Activated naive CD4-positive, alpha-beta T cell treated with anti-CD3 and anti-CD28 coated beads, Interleukin-2, amount 10 ng/mL, durations not matched to agents 7 days and 5 days (primary cell): ENCODE data around the gene MAP2K1.
"Not testable (repeated sequence)": the region's sequence is repeated elsewhere in the genome, so short reads cannot be mapped to it uniquely, and the experiment has no call there.

Experiments
- CTCF ChIA-PET: fragments of 350-600 bp; sonication (Branson Sonifier 250); formaldehyde crosslinking; loops from one replicate; lab custom pipeline; 2021; ENCODE audit warnings: antibody characterized with exemption; lab: Charles Lee
- DNase-seq: peaks from one replicate; pipeline ENCODE4 v3.0.0-alpha.2; 2020
- H3K27ac Mint-ChIP-seq: one replicate; pipeline ENCODE4 v1.8.0; 2021; ENCODE audit warnings: mild to moderate bottlenecking, moderate library complexity, mixed read lengths
- H3K27me3 Mint-ChIP-seq: one replicate; pipeline ENCODE4 v1.8.0; 2021; ENCODE audit warnings: mild to moderate bottlenecking, mixed read lengths
- H3K36me3 Mint-ChIP-seq: one replicate; pipeline ENCODE4 v1.8.0; 2021; ENCODE audit warnings: mixed read lengths
- H3K4me1 Mint-ChIP-seq: one replicate; pipeline ENCODE4 v1.8.0; 2021; ENCODE audit warnings: mixed read lengths
- H3K4me3 Mint-ChIP-seq: one replicate; pipeline ENCODE4 v1.8.0; 2021; ENCODE audit warnings: mild to moderate bottlenecking, moderate library complexity, mixed read lengths
- H3K9me3 Mint-ChIP-seq: one replicate; pipeline ENCODE4 v1.8.0; 2021; ENCODE audit warnings: mixed read lengths

MAP2K1 gene

GRCh38 chr15:66386204-66387123 lies at the start of gene MAP2K1:
Gene MAP2K1 (plus strand): TSS chr15:66386912. CDS start chr15:66387348, 436 bp downstream.
- Mint-ChIP-seq H3K4me3 (peak within 1 kb of the TSS; percentile 99), H3K4me1 (peaks cover 49% of the 10 kb centered on the region), H3K27me3 (no peaks in the 10 kb centered on the region), H3K27ac (peak within 1 kb of the TSS; percentile 99), H3K9me3 (no peaks in the 10 kb centered on the region), H3K36me3 (peaks cover 22% of the 10 kb centered on the region)
- CTCF ChIA-PET, result interaction anchor here (0.7 to 4.1 kb wide), 6 partner anchors 16 to 162 kb away, joined by 3 to 60 read pairs (median 4); partner anchors contain the start of genes SNAPC5 and ZWILCH
- DNase-seq, result peak; percentile 99

GRCh38 chr15:66348530-66348929 lies 38.2 kb upstream of the MAP2K1 start:
- not testable (repeated sequence) for H3K4me3 Mint-ChIP-seq, H3K27ac Mint-ChIP-seq, H3K4me1 Mint-ChIP-seq, DNase-seq, H3K27me3 Mint-ChIP-seq, H3K9me3 Mint-ChIP-seq
- peaks cover 31% of the 10 kb centered on the region for H3K36me3 Mint-ChIP-seq
- CTCF ChIA-PET, result interaction anchor here (0.7 kb wide), 1 partner anchor 92 kb away, joined by 4 read pairs; no protein-coding TSS in a partner anchor

GRCh38 chr15:66356077-66356358 lies 30.7 kb upstream of the MAP2K1 start:
- no peak for DNase-seq
- Mint-ChIP-seq H3K36me3 (peaks cover 13% of the 10 kb centered on the region), H3K4me3 (peak overlapping the region; percentile 99), H3K27me3 (no peaks in the 10 kb centered on the region), H3K27ac (peak overlapping the region; percentile 97), H3K4me1 (peaks cover 39% of the 10 kb centered on the region), H3K9me3 (no peaks in the 10 kb centered on the region)
- CTCF ChIA-PET, result interaction anchor here (0.7 to 4.1 kb wide), 2 partner anchors 32 to 142 kb away, joined by 3 to 31 read pairs; partner anchors contain the start of gene SNAPC5

DNA sequence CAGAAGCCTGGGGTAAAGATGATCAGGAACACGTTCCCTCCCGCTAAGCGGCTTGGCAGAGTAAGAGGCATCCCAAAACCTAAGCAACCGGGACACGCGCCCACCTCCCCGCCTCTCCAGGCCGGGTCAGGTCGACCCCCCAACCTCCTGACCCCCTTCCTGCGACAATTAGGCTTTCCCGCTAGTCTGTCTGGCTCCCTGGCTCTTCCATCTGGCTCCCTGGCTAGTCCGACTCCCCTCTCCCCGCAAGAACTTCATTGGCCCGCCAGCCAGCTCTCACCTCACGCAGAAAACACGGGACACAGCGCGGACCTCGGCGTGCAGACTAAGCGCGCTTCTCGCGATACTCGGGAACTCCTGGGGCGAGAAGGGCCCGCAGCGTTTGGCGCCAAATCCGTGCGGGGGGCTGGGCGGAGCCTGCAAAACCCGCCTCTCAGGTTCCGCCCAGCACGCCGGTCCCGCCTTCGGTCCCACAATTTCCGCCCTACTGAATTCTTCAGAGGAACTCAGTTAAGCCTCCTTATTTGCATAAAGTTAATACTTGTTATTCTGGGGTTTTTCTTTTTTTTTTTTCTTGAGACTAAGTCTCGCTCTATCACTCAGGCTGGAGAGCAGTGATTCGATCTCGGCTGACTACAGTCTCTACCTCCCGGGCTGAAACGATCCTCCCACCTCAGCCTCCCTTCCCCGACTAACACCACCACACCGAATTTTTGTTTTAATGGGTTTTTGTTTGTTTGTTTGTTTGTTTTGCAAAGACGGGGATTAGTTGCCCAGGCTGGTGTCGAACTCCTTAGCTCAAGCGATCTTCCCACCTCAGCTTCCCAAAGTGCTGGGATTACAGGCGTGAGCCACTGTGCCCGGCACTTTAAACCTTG lies 30.1 kb upstream of the MAP2K1 start, which contains the start of gene TIPIN:
TIPIN (minus strand) TSS at position 327 of the 878 bp plus-strand sequence. CDS start 3,738 bp downstream, outside the sequence.
- Mint-ChIP-seq H3K4me3 (peak within 1 kb of the TSS; percentile 99), H3K27me3 (no peaks in the 10 kb centered on the region), H3K9me3 (no peaks in the 10 kb centered on the region), H3K4me1 (peaks cover 39% of the 10 kb centered on the region), H3K27ac (peak within 1 kb of the TSS; percentile 97), H3K36me3 (peaks cover 13% of the 10 kb centered on the region)
- peak; percentile 99 for DNase-seq
- CTCF ChIA-PET, result interaction anchor here (0.7 to 4.1 kb wide), 2 partner anchors 32 to 142 kb away, joined by 3 to 31 read pairs; partner anchors contain the start of gene SNAPC5

DNA sequence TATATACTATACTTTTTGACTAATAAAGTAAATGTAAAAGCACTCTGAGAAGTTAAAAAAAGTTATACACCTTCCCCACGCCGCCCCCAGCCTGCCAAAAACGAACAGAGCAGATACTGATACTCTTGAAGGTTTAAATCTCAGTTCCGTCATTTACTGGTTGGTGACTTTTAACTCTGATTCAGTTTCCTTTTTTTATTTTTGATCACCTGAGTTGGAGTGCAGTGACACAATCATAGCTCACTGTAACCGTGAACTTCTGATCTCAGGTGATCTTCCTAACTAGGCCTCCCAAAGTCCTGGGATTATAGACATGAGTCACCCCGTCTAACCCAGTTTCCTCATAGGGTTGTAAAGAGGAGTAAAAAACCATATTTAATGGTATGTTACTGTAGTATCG lies 27.0 kb upstream of the MAP2K1 start:
- DNase-seq, result no peak
- H3K4me1 Mint-ChIP-seq, result peaks cover 24% of the 10 kb centered on the region
- H3K36me3 Mint-ChIP-seq, result peaks cover 1% of the 10 kb centered on the region
- H3K4me3 Mint-ChIP-seq, result no peak overlapping the region
- H3K27me3 Mint-ChIP-seq, result no peaks in the 10 kb centered on the region
- no peak overlapping the region for H3K27ac Mint-ChIP-seq
- CTCF ChIA-PET, result no interaction called here
- no peaks in the 10 kb centered on the region for H3K9me3 Mint-ChIP-seq

- H3K4me1 Mint-ChIP-seq, H3K27ac Mint-ChIP-seq, H3K4me3 Mint-ChIP-seq, H3K27me3 Mint-ChIP-seq, CTCF ChIA-PET, H3K36me3 Mint-ChIP-seq, H3K9me3 Mint-ChIP-seq, DNase-seq: not testable (repeated sequence)
Measured at GRCh38 chr15:66361745-66362460, 24.8 kb upstream of the MAP2K1 start.

DNA sequence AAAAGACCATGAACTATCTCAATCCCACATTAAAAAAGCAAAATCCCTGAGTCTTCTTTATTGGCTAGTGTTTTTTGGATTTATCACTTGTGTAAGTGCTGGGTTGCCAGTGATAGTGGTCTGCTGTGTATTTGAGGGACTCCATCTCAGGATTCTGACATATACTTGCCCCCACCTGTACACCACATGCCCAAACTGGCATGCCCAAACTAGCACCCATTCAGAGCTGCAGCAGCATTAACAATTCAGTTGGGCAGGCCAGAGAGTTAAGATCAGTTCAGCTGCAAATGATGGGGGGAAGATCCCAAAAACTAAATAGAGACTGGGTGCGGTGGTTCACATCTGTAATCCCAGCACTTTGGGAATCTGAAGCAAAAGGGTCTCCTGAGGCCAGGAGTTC lies 23.9 kb upstream of the MAP2K1 start:
- CTCF ChIA-PET, result no interaction called here
- H3K4me1 Mint-ChIP-seq, result peaks cover 2% of the 10 kb centered on the region
- H3K27ac Mint-ChIP-seq, result no peak overlapping the region
- no peaks in the 10 kb centered on the region for H3K9me3 Mint-ChIP-seq
- DNase-seq, result no peak
- no peaks in the 10 kb centered on the region for H3K36me3 Mint-ChIP-seq
- no peak overlapping the region for H3K4me3 Mint-ChIP-seq
- no peaks in the 10 kb centered on the region for H3K27me3 Mint-ChIP-seq

GRCh38 chr15:66364944-66365528 lies 21.7 kb upstream of the MAP2K1 start:
- Mint-ChIP-seq H3K4me1 (peaks cover 11% of the 10 kb centered on the region), H3K36me3 (no peaks in the 10 kb centered on the region), H3K9me3 (no peaks in the 10 kb centered on the region), H3K27me3 (no peaks in the 10 kb centered on the region), H3K27ac (no peak overlapping the region), H3K4me3 (no peak overlapping the region)
- no peak for DNase-seq
- CTCF ChIA-PET, result no interaction called here

DNA sequence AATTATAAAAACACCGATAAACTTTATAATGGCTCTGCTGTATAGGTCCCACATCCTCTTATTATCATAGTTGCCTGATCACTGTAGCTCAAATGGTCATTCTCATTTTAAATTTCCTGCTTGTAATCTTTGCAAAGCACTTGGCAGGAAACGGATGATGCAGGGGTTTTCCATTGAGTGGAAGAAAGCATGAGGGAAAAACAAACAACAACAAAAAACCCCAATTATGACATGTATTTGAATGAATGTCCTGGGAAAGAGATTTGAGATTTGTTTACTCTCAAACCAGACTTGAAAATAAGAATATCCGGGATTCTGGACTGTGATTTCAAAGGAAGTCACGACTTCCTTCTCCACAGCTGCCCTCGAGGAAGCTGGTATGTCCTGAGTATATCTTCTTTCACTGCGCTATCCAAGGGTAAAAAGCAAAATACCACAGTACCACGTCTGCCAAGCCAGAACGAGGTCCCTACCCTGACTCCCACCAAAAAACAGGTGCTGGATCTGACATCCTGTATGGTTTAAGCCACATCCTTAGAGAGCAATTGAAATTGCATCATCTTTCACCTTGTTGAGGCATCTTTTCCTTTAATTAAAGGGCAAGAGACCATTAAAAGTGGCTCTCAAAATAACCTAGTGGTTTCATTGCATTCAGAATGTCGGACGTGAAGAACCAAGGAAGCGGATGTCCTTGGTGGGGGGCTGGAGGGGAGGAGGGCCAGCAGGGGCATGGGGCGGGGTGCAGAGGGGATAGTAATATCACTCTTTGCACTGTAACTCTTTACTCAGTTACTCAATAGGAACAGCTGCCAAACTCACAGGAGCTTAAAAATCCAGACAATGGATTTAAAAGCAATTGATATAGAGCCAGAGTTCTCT lies 16.7 kb upstream of the MAP2K1 start:
- CTCF ChIA-PET, result interaction anchor here (0.7 to 2.0 kb wide), 6 partner anchors 8 to 128 kb away, joined by 3 to 10 read pairs (median 4); partner anchors contain the start of genes MAP2K1 and SNAPC5
- DNase-seq, result peak; percentile 53
- Mint-ChIP-seq H3K4me3 (peak overlapping the region; percentile 48), H3K9me3 (peaks cover 5% of the 10 kb centered on the region), H3K27me3 (no peaks in the 10 kb centered on the region), H3K4me1 (peaks cover 27% of the 10 kb centered on the region), H3K36me3 (peaks cover 5% of the 10 kb centered on the region), H3K27ac (peak overlapping the region; percentile 91)

DNA sequence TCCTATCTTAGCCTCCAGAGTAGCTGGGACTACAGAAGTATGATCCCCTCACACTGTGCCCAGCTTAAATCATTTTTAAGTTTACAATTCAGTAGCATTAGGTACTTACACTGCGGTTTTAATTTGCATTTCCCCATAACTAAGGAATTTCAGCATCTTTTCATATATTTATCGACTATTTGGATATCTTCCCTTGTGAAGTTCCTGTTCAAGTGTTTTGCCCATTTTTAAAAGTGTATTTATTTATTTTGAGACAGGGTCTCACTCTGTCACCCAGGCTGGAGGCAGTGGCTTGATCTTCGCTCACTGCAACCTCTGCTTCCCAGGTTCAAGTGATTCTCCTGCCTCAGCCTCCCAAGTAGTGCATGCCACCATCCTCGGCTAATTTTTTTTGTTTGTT lies 12.5 kb upstream of the MAP2K1 start:
- H3K9me3 Mint-ChIP-seq, result peaks cover 6% of the 10 kb centered on the region
- H3K4me3 Mint-ChIP-seq, result no peak overlapping the region
- no peak for DNase-seq
- H3K36me3 Mint-ChIP-seq, result peaks cover 5% of the 10 kb centered on the region
- no peak overlapping the region for H3K27ac Mint-ChIP-seq
- H3K4me1 Mint-ChIP-seq, result peaks cover 27% of the 10 kb centered on the region
- CTCF ChIA-PET, result no interaction called here
- no peaks in the 10 kb centered on the region for H3K27me3 Mint-ChIP-seq

DNA sequence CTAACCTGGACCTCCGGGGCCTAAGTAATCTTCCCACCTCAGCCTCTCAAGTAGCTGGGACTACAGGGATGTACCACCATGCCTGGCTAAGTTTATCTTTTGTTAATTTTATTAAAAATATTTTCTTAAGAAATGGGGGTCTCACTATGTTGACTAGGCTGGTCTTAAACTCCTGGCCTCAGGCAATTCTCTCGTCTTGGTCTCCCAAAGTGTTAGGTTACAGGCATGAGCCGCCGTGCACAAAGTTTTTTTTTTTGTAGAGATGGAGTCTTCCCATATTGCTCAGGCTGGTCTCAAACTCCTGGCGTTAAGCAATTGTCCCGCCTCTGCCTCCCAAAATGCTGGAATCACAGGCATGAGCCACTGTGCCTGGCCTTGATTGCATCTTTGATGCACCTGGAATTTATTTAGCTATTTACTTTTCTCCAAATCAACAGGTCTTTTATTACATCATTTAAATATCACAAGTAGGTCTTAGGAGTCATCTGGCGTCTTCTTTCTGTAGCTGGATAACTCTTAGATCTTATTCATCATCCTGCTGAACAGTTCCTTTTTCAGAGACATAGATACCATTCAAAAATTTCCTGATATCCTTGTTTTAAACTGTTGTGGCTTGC lies 7.8 kb upstream of the MAP2K1 start:
- CTCF ChIA-PET, result interaction anchor here (1.4 kb wide), 1 partner anchor 9 kb away, joined by 3 read pairs; no protein-coding TSS in a partner anchor
- H3K9me3 Mint-ChIP-seq, result peaks cover 6% of the 10 kb centered on the region
- H3K36me3 Mint-ChIP-seq, result peaks cover 5% of the 10 kb centered on the region
- DNase-seq, result no peak
- H3K27me3 Mint-ChIP-seq, result no peaks in the 10 kb centered on the region
- H3K27ac Mint-ChIP-seq, result no peak overlapping the region
- peaks cover 2% of the 10 kb centered on the region for H3K4me1 Mint-ChIP-seq
- H3K4me3 Mint-ChIP-seq, result no peak overlapping the region

DNA sequence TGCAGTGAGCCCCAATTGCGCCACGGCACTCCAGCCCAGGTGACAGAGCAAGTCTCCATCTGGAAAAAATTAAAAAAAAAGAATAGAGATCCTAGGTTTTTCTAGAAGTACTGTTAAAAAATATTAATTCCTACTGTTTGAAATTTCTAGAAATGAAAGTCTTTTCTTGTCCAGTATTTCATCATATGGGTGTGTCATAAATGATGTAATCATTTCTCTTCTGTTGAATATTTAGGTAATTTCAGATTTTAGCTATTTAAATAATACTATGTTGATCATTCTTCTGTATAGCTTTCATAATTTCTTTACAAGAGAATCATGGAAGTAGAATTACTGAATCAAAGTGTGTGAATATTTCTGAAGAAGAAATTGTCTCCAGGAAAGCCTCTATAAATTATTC lies 5.3 kb upstream of the MAP2K1 start:
- H3K36me3 Mint-ChIP-seq, H3K27me3 Mint-ChIP-seq, CTCF ChIA-PET, DNase-seq, H3K4me3 Mint-ChIP-seq, H3K9me3 Mint-ChIP-seq, H3K27ac Mint-ChIP-seq: not testable (repeated sequence)
- peaks cover 14% of the 10 kb centered on the region for H3K4me1 Mint-ChIP-seq
